HG03135 (cell line): ENCODE data around the gene ITGB2.

ENCODE experiments used
- ATAC-seq: cut with Tn5 transposase; IDR thresholded peaks from one replicate; pipeline ENCODE4 v1.9.1; 2021; ENCODE audit warnings: mild to moderate bottlenecking, moderate library complexity; ENCODE audit not compliant: unreplicated experiment

The ITGB2 gene

GRCh38 chr21:44898851-44899767 lies 21.6 kb downstream of the ITGB2 start:
- no peak for ATAC-seq

- no peak for ATAC-seq
Observed at GRCh38 chr21:44898011-44898488, 22.6 kb downstream of the ITGB2 start.

- ATAC-seq, result no peak
Observed at GRCh38 chr21:44897326-44898010, 23.2 kb downstream of the ITGB2 start.

- no peak for ATAC-seq
Observed at GRCh38 chr21:44896561-44897286, 24.0 kb downstream of the ITGB2 start.

- no peak for ATAC-seq
Observed at GRCh38 chr21:44895859-44896258, 24.8 kb downstream of the ITGB2 start.

GRCh38 chr21:44894687-44895302 lies 25.9 kb downstream of the ITGB2 start:
- no peak for ATAC-seq

- ATAC-seq, result no peak
Observed at GRCh38 chr21:44893948-44894656, 26.6 kb downstream of the ITGB2 start.

- no peak for ATAC-seq
Observed at GRCh38 chr21:44893278-44893556, 27.5 kb downstream of the ITGB2 start.

- ATAC-seq, result no peak
Observed at GRCh38 chr21:44892536-44893277, 28.0 kb downstream of the ITGB2 start.

GRCh38 chr21:44892095-44892494 lies 28.6 kb downstream of the ITGB2 start:
- ATAC-seq, result no peak

- ATAC-seq, result no peak
Observed at GRCh38 chr21:44891631-44892031, 29.1 kb downstream of the ITGB2 start.

- no peak for ATAC-seq
Observed at GRCh38 chr21:44890961-44891541, 29.6 kb downstream of the ITGB2 start.

GRCh38 chr21:44890338-44890931 lies 30.3 kb downstream of the ITGB2 start:
- ATAC-seq, result no peak

- no peak for ATAC-seq
Observed at GRCh38 chr21:44889625-44890337, 30.9 kb downstream of the ITGB2 start.

- no peak for ATAC-seq
Observed at GRCh38 chr21:44888581-44889550, 31.8 kb downstream of the ITGB2 start.

GRCh38 chr21:44887807-44888580 lies 32.7 kb downstream of the ITGB2 start:
- no peak for ATAC-seq
